ENCODE data around the gene CDON. TPM values are rescaled to one million over a fixed set of nuclear protein-coding genes. Genes with fewer than 3 reads are reported as not detected.

CDON gene
- total RNA-seq, 1 experiment from 2014 or later, result 17.1 TPM

GRCh38 chr11:125955856-125956255, 106.8 kb downstream of the CDON start:
- BruUV-seq (replicated peaks), result no TSS peak
- Histone ChIP-seq H3K4me1 (ENCODE audit: control insufficient read depth, insufficient read depth, low read length) (no peaks in the 10 kb centered on the region), H3K27ac (ENCODE audit: low read length) (no peak overlapping the region), H3K27me3 (ENCODE audit: control insufficient read depth, insufficient read depth, low read length) (no peaks in the 10 kb centered on the region), H3K36me3 (ENCODE audit: control insufficient read depth, insufficient read depth, low read length) (no peaks in the 10 kb centered on the region), H3K9me3 (ENCODE audit: control insufficient read depth, insufficient read depth, low read depth, low read length) (no peaks in the 10 kb centered on the region), H3K4me3 (ENCODE audit: low read depth in 2 of 2, low read length in 2 of 2) (no peak overlapping the region)
- in situ Hi-C loops (cut with HindIII; ENCODE audit: low pct_unique_long_range_greater_than_20kb, low sequenced_read_pairs) (no loop called here), intact Hi-C loops (cut with micrococcal nuclease; ENCODE audit: unreplicated experiment) (no loop called here)
- POLR2A ChIA-PET, result no interaction called here
- CTCF ChIA-PET, result no interaction called here
- DNase-seq (ENCODE audit: low read depth, low spot score), result no peak
- TF ChIP-seq POLR2AphosphoS5 (IDR thresholded peaks at IDR 0.05; ENCODE audit: low read depth, low read length) (no peak), REST (IDR thresholded peaks at IDR 0.05; ENCODE audit: insufficient read depth in 1 of 2, low read depth in 2 of 2, low read length in 1 of 2) (no peak), TCF7L2 (IDR thresholded peaks at IDR 0.05; ENCODE audit: low read depth, low read length) (no peak), CTCF (IDR thresholded peaks at IDR 0.05) (no peak), SIN3A (IDR thresholded peaks at IDR 0.05; ENCODE audit: borderline replicate concordance, insufficient read depth, low read depth, low read length) (no peak)
- no peak for ATAC-seq

- BruUV-seq (replicated peaks), result no TSS peak
- ATAC-seq (no peak), DNase-seq (ENCODE audit: low read depth, low spot score) (no peak)
- no peaks in the 10 kb centered on the region for H3K4me1 ChIP-seq (ENCODE audit: control insufficient read depth, insufficient read depth, low read length)
- H3K27ac ChIP-seq (ENCODE audit: low read length), result no peak overlapping the region
- CTCF ChIA-PET, result no interaction called here
- H3K9me3 ChIP-seq (ENCODE audit: control insufficient read depth, insufficient read depth, low read depth, low read length), result no peaks in the 10 kb centered on the region
- in situ Hi-C loops (cut with HindIII; ENCODE audit: low pct_unique_long_range_greater_than_20kb, low sequenced_read_pairs) (no loop called here), intact Hi-C loops (cut with micrococcal nuclease; ENCODE audit: unreplicated experiment) (no loop called here)
- H3K36me3 ChIP-seq (ENCODE audit: control insufficient read depth, insufficient read depth, low read length), result no peaks in the 10 kb centered on the region
- H3K4me3 ChIP-seq (ENCODE audit: low read depth in 2 of 2, low read length in 2 of 2), result no peak overlapping the region
- H3K27me3 ChIP-seq (ENCODE audit: control insufficient read depth, insufficient read depth, low read length), result no peaks in the 10 kb centered on the region
- TF ChIP-seq POLR2AphosphoS5 (IDR thresholded peaks at IDR 0.05; ENCODE audit: low read depth, low read length) (no peak), REST (IDR thresholded peaks at IDR 0.05; ENCODE audit: insufficient read depth in 1 of 2, low read depth in 2 of 2, low read length in 1 of 2) (no peak), CTCF (IDR thresholded peaks at IDR 0.05) (no peak), TCF7L2 (IDR thresholded peaks at IDR 0.05; ENCODE audit: low read depth, low read length) (no peak), SIN3A (IDR thresholded peaks at IDR 0.05; ENCODE audit: borderline replicate concordance, insufficient read depth, low read depth, low read length) (no peak)
- POLR2A ChIA-PET, result no interaction called here
These were observed 107.6 kb downstream of the CDON start for GRCh38 chr11:125954945-125955640.

All from Panc1 (cell line).